Brain microvascular endothelial cell (primary cell): ENCODE measurements around the gene ELF5.
A peak's percentile ranks its signal among the peaks of the same experiment; 100 is the strongest.

Experiments used
- DNase-seq: peaks from one replicate; pipeline ENCODE4 v3.0.0-alpha.2; 2020
- H3K27ac ChIP-seq: fragments of 250-450 bp; sonication (Bioruptor Pico); 2 replicates; pipeline ENCODE4 v1.5.1; 2020; ENCODE audit warnings: mild to moderate bottlenecking, moderate library complexity
- H3K27me3 ChIP-seq: fragments of 250-450 bp; sonication (Bioruptor Pico); replicated peaks from 2 replicates; pipeline ENCODE4 v1.5.1; 2020; ENCODE audit warnings: mild to moderate bottlenecking
- H3K36me3 ChIP-seq: fragments of 250-450 bp; sonication (Bioruptor Pico); replicated peaks from 2 replicates; pipeline ENCODE4 v1.5.1; 2020; ENCODE audit warnings: mild to moderate bottlenecking
- H3K4me3 ChIP-seq: 2 replicates; pipeline ENCODE4 v1.5.1; 2011; ENCODE audit warnings: low read depth, mild to moderate bottlenecking, control low read depth, low read length, moderate library complexity
- CTCF ChIP-seq: IDR thresholded peaks from 2 replicates; pipeline ENCODE4 v1.5.1; 2011; ENCODE audit warnings: low read depth, mild to moderate bottlenecking, moderate library complexity, low read length, control low read depth, inconsistent platforms; ENCODE audit errors: missing control alignments
- in situ Hi-C: cut with HindIII; loops from 2 replicates; pipeline ENCODE4 v1.10.0; 2017; ENCODE audit warnings: low sequenced_read_pairs, low pct_ligation_motif_present

ELF5 gene

DNA sequence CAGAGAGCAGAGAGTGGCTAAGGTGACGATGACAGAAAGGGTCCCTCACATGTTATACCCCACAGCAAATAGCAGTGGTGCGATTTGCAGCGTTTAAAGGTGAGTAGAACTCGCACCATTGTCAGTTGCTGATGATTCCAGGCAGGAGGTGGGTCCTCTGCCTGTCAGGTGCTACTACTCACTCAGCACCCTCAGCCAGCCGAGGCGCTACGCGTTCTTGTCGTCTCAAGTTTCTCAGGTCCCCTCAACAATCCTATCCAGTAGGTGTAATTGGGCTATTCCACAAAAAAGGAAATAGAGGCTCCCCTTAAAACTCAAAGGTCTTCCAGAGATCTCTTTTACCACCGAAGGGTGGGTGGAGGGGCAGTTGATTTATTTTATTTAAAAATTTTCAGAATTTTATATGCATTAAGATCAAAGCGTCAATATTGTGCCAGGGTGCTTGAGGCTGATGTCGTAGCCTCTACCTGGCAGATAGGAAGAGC lies 18.3 kb downstream of the ELF5 start:
- in situ Hi-C loops: loop anchor here (25.0 kb wide), 1 partner anchor 333 kb away; no protein-coding TSS in a partner anchor
- no peaks in the 10 kb centered on the region for H3K36me3 ChIP-seq
- TF ChIP-seq CTCF: no peak
- H3K4me3 ChIP-seq: no peak overlapping the region
- peaks cover 3% of the 10 kb centered on the region for H3K27me3 ChIP-seq
- no peak for DNase-seq
- no peak overlapping the region for H3K27ac ChIP-seq

DNA sequence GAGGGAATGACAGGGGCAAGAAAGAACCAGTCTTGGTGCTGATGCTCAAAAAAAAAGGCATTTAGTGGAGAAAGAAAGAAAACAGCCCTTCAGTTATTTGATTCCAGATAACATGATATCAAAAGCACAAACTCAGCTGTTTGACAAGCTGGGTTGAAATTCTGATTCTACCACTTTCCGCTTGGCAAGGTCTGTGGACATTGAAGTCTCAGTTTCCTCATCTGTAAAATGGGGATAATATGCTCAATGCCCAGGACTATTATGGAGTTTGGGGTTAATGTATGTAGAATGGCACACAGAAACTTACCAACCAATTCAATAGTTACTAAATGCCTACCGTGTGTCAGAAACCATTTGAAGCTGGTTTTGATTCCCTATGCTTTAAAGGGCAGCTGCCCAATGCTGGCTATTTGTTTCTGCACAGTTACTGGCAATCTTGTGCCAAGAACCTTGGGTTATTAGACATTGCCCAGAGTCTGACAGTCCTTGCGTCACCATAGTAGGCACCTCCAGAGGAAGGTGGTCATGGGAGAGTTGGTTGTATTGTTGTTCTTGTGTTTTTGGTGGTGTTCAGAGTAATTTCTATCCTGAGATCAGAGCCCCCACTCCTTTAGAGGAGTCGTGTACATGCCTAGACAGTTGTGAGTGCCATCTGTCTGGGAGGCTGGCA lies 19.5 kb downstream of the ELF5 start:
- DNase-seq: no peak
- TF ChIP-seq CTCF: no peak
- H3K27me3 ChIP-seq: peaks cover 3% of the 10 kb centered on the region
- H3K4me3 ChIP-seq: no peak overlapping the region
- in situ Hi-C loops: loop anchor here (25.0 kb wide), 1 partner anchor 332 kb away; no protein-coding TSS in a partner anchor
- no peak overlapping the region for H3K27ac ChIP-seq
- H3K36me3 ChIP-seq: no peaks in the 10 kb centered on the region

- TF ChIP-seq CTCF: no peak
- no peak overlapping the region for H3K27ac ChIP-seq
- no peak overlapping the region for H3K4me3 ChIP-seq
- DNase-seq: no peak
- in situ Hi-C loops: loop anchor here (25.0 kb wide), 1 partner anchor 331 kb away; no protein-coding TSS in a partner anchor
- peaks cover 3% of the 10 kb centered on the region for H3K27me3 ChIP-seq
- no peaks in the 10 kb centered on the region for H3K36me3 ChIP-seq
These were observed 20.1 kb downstream of the ELF5 start for GRCh38 chr11:34493468-34493867.

- DNase-seq: peak; percentile 59
- H3K4me3 ChIP-seq: no peak overlapping the region
- peak; percentile 74 for TF ChIP-seq CTCF
- H3K27me3 ChIP-seq: peaks cover 3% of the 10 kb centered on the region
- in situ Hi-C loops: loop anchor here (25.0 kb wide), 1 partner anchor 331 kb away; no protein-coding TSS in a partner anchor
- no peaks in the 10 kb centered on the region for H3K36me3 ChIP-seq
- H3K27ac ChIP-seq: no peak overlapping the region
These were observed 20.7 kb downstream of the ELF5 start for GRCh38 chr11:34492806-34493414.

GRCh38 chr11:34490304-34490703 lies 23.3 kb downstream of the ELF5 start:
- Histone ChIP-seq H3K4me3 (no peak overlapping the region), H3K27ac (no peak overlapping the region), H3K36me3 (no peaks in the 10 kb centered on the region), H3K27me3 (peaks cover 3% of the 10 kb centered on the region)
- no peak for TF ChIP-seq CTCF
- DNase-seq: no peak
- in situ Hi-C loops: loop anchor here (25.0 kb wide), 1 partner anchor 328 kb away; no protein-coding TSS in a partner anchor
